SK-N-SH (cell line): ENCODE measurements around the gene CNTN2. TPM values are rescaled to one million over a fixed set of nuclear protein-coding genes. Genes with fewer than 3 reads are reported as not detected.

Experiments used
- CTCF ChIA-PET: fragments of 300-600, 350-600 bp; formaldehyde crosslinking; extraction: SDS; loops from one replicate; lab custom pipeline; 2021; lab: Yijun Ruan, JAX
- POLR2A ChIA-PET: fragments of 350-600 bp; sonication (Branson Sonifier 250); formaldehyde crosslinking; extraction: SDS; loops from one replicate; lab custom pipeline; 2020; ENCODE audit warnings: antibody characterized with exemption, inconsistent platforms; lab: Yijun Ruan, JAX
- DNase-seq: peaks from one replicate; pipeline ENCODE4 v3.0.0; 2012
- H2AFZ ChIP-seq: fragments of 200-600 bp; sonication (generic); 2 replicates; pipeline ENCODE4 v1.8.1; 2016; ENCODE audit warnings: antibody characterized with exemption, mild to moderate bottlenecking, low read depth
- H3F3A ChIP-seq: fragments of 200-600 bp; sonication (generic); replicated peaks from 2 replicates; pipeline ENCODE3; 2016; ENCODE audit warnings: antibody characterized with exemption, mild to moderate bottlenecking; ENCODE audit not compliant: insufficient read depth
- H3K27ac ChIP-seq, 2 experiments: fragments of 200-500 bp in 1 of 2; fragments of 200-600 bp in 1 of 2; sonication (Bioruptor generic) in 1 of 2; sonication (generic), shearing (Covaris generic) in 1 of 2; 2 replicates each; pipeline versions ENCODE4 v1.5.1 to v1.6.1; 2014 to 2016; ENCODE audit warnings: low read depth in 2 of 2, inconsistent platforms in 1 of 2, low read length in 1 of 2, mild to moderate bottlenecking in 1 of 2, mixed read lengths in 1 of 2
- H3K27me3 ChIP-seq: fragments of 200-600 bp; sonication (generic), shearing (Covaris generic); 2 replicates; pipeline ENCODE4 v1.6.1; 2016; ENCODE audit warnings: mixed run types; ENCODE audit not compliant: insufficient read depth
- H3K36me3 ChIP-seq, 2 experiments: fragments of 200-500 bp in 1 of 2; fragments of 200-600 bp in 1 of 2; sonication (Bioruptor generic) in 1 of 2; sonication (generic) in 1 of 2; replicated peaks in 1 of 2; 2 replicates each; pipeline versions ENCODE3 to v1.5.1; 2014 to 2016; ENCODE audit warnings: low read length in 1 of 2, mild to moderate bottlenecking in 1 of 2; ENCODE audit not compliant: insufficient read depth in 2 of 2, control insufficient read depth in 1 of 2
- H3K4me1 ChIP-seq, 2 experiments: fragments of 200-500 bp in 1 of 2; fragments of 200-600 bp in 1 of 2; sonication (Bioruptor generic) in 1 of 2; sonication (generic), shearing (Covaris generic) in 1 of 2; 2 replicates each; pipeline versions ENCODE4 v1.5.1 to v1.6.1; 2014 to 2016; ENCODE audit warnings: low read depth in 1 of 2, low read length in 1 of 2, mixed run types in 1 of 2; ENCODE audit not compliant: insufficient read depth in 2 of 2, control insufficient read depth in 1 of 2
- H3K4me2 ChIP-seq: fragments of 200-600 bp; sonication (generic), shearing (Covaris generic); 2 replicates; pipeline ENCODE4 v1.6.1; 2017; ENCODE audit warnings: mixed run types
- H3K4me3 ChIP-seq, 2 experiments: fragments of 200-500 bp in 1 of 2; fragments of 200-600 bp in 1 of 2; sonication (Bioruptor generic) in 1 of 2; sonication (generic), shearing (Covaris generic) in 1 of 2; 2 replicates each; pipeline versions ENCODE4 v1.5.1 to v1.8.1; 2014 to 2016; ENCODE audit warnings: low read depth in 2 of 2, inconsistent platforms in 1 of 2, low read length in 1 of 2, mild to moderate bottlenecking in 1 of 2, mixed read lengths in 1 of 2, moderate library complexity in 1 of 2
- H3K79me2 ChIP-seq: fragments of 200-600 bp; sonication (generic); 2 replicates; pipeline ENCODE4 v1.8.1; 2017; ENCODE audit warnings: mild to moderate bottlenecking; ENCODE audit not compliant: insufficient read depth
- H3K9ac ChIP-seq: fragments of 200-600 bp; sonication (generic); 2 replicates; pipeline ENCODE4 v1.6.1; 2017; ENCODE audit warnings: mixed run types
- H3K9me2 ChIP-seq: fragments of 200-600 bp; sonication (generic); 2 replicates; pipeline ENCODE4 v1.6.1; 2017; ENCODE audit warnings: mixed run types
- H3K9me3 ChIP-seq: fragments of 200-600 bp; sonication (generic); 2 replicates; pipeline ENCODE4 v1.6.1; 2017; ENCODE audit warnings: mixed run types, mild to moderate bottlenecking, moderate library complexity
- H4K20me1 ChIP-seq: fragments of 200-600 bp; sonication (generic); 2 replicates; pipeline ENCODE4 v1.6.1; 2017; ENCODE audit warnings: mild to moderate bottlenecking, mixed run types; ENCODE audit not compliant: insufficient read depth
- ELF1 ChIP-seq: IDR thresholded peaks from 2 replicates; pipeline ENCODE4 v1.4.0; 2012
- EP300 ChIP-seq, 2 experiments: IDR thresholded peaks; 2 replicates each; pipeline versions ENCODE4 v1.4.0 to v1.6.1; 2012; ENCODE audit warnings: borderline replicate concordance in 1 of 2, low read depth in 1 of 2, low read length in 1 of 2
- EZH2phosphoT487 ChIP-seq: fragments of 200-600 bp; sonication (generic); IDR thresholded peaks from 2 replicates; pipeline ENCODE4 v1.6.1; 2017; ENCODE audit warnings: low read depth, mixed run types, mild to moderate bottlenecking, antibody characterized with exemption, moderate library complexity, borderline replicate concordance
- FOSL2 ChIP-seq: IDR thresholded peaks from 2 replicates; pipeline ENCODE4 v1.4.0; 2012; ENCODE audit warnings: low read depth, mild to moderate bottlenecking, moderate library complexity, borderline replicate concordance
- FOXM1 ChIP-seq: IDR thresholded peaks from 2 replicates; pipeline ENCODE4 v1.4.0; 2012; ENCODE audit warnings: low read depth, mild to moderate bottlenecking
- IRF3 ChIP-seq: fragments of 150-350 bp; IDR thresholded peaks from 2 replicates; pipeline ENCODE4 v1.6.1; 2016; ENCODE audit warnings: mild to moderate bottlenecking, low read depth, low read length
- RAD21 ChIP-seq: IDR thresholded peaks from 2 replicates; pipeline ENCODE4 v1.6.1; 2012; ENCODE audit warnings: mild to moderate bottlenecking, low read length
- REST ChIP-seq: IDR thresholded peaks from 2 replicates; pipeline ENCODE4 v1.6.1; 2012; ENCODE audit warnings: mild to moderate bottlenecking, low read depth, low read length, moderate library complexity
- SMC3 ChIP-seq: IDR thresholded peaks from 2 replicates; pipeline ENCODE4 v1.6.1; 2012; ENCODE audit warnings: low read depth, low read length, improper control_type of control experiment
- TCF12 ChIP-seq: IDR thresholded peaks from 2 replicates; pipeline ENCODE4 v1.4.0; 2012
- TEAD4 ChIP-seq: IDR thresholded peaks from 2 replicates; pipeline ENCODE4 v1.4.0; 2012; ENCODE audit warnings: mild to moderate bottlenecking, borderline replicate concordance; ENCODE audit not compliant: insufficient read depth
- WGBS: methylation state at CpG from one replicate; pipeline ENCODE4 v1.1.6; 2017; ENCODE audit warnings: low lambda C conversion rate; 5-methylcytosine and 5-hydroxymethylcytosine counted together
- polyA plus RNA-seq, 3 experiments: library from polyadenylated mRNA; depleted of rRNA; stranded (reverse); fragments of >200 nt; gene quantifications; 2 replicates each; pipeline ENCODE4 v1.2.3, GENCODE V29; 2012

The CNTN2 gene
- polyA plus RNA-seq, 1 of the 3 experiments (the other 2 are of a cell fraction) = 0.02 TPM

GRCh38 chr1:205020466-205020865 is 22.5 kb upstream of the CNTN2 start:
- Histone ChIP-seq H3K27ac (no peak overlapping the region), H3K9me2 (no peaks in the 10 kb centered on the region), H2AFZ (no peak overlapping the region), H4K20me1 (no peaks in the 10 kb centered on the region), H3F3A (no peaks in the 10 kb centered on the region), H3K4me3 (no peak overlapping the region), H3K4me2 (no peak overlapping the region), H3K9me3 (no peaks in the 10 kb centered on the region), H3K4me1 (no peaks in the 10 kb centered on the region; a peak in 1 of 4 replicates), H3K27me3 (no peaks in the 10 kb centered on the region), H3K36me3 (no peaks in the 10 kb centered on the region), H3K79me2 (no peaks in the 10 kb centered on the region), H3K9ac (no peak overlapping the region)
- ChIA-PET CTCF (interaction anchor here (1.4 to 6.1 kb wide), 3 partner anchors 31 to 121 kb away, joined by 4 to 49 read pairs (median 9); no protein-coding TSS in a partner anchor), POLR2A (no interaction called here)
- DNase-seq = no peak
- WGBS = 79% methylated on average over 9 of the region's 9 CpGs
- TF ChIP-seq SMC3 (no peak), TEAD4 (no peak), FOSL2 (no peak), FOXM1 (no peak), TCF12 (no peak), REST (no peak), ELF1 (no peak), RAD21 (no peak), IRF3 (no peak)

GRCh38 chr1:205024679-205025078 is 18.3 kb upstream of the CNTN2 start:
- Histone ChIP-seq H3F3A (no peaks in the 10 kb centered on the region), H3K4me3 (no peak overlapping the region), H3K27me3 (no peaks in the 10 kb centered on the region; the same call in 1 of the 2 replicates), H2AFZ (no peak overlapping the region), H3K9ac (no peak overlapping the region), H3K79me2 (no peaks in the 10 kb centered on the region), H3K9me2 (no peaks in the 10 kb centered on the region), H3K27ac (no peak overlapping the region), H4K20me1 (no peaks in the 10 kb centered on the region), H3K4me1 (no peaks in the 10 kb centered on the region), H3K4me2 (no peak overlapping the region), H3K36me3 (no peaks in the 10 kb centered on the region), H3K9me3 (no peaks in the 10 kb centered on the region)
- WGBS = 80% methylated on average over 2 of the region's 2 CpGs
- TF ChIP-seq FOSL2 (no peak), EZH2phosphoT487 (no peak), EP300 (IDR thresholded peaks at IDR 0.05; ENCODE audit: borderline replicate concordance in 1 of 2, low read depth in 1 of 2, low read length in 1 of 2) (no peak), TEAD4 (no peak)
- ChIA-PET POLR2A (no interaction called here), CTCF (interaction anchor here (1.1 to 1.6 kb wide), 2 partner anchors 16 to 37 kb away, joined by 5 read pairs; no protein-coding TSS in a partner anchor)
- DNase-seq = no peak
